Heart right ventricle (tissue), 16 donors: ENCODE results near the gene CISD1. TPM values are rescaled to one million over a fixed set of nuclear protein-coding genes. Genes with fewer than 3 reads are reported as not detected.

Source experiments
- ATAC-seq, 8 donors: fragments of 200-7000 bp; cut with Tn5 transposase; one replicate each; pipeline ENCODE4 v1.9.1; 2020; ENCODE audit warnings: mild to moderate bottlenecking in 8 of 8, moderate library complexity in 8 of 8, moderate number of reproducible peaks in 1 of 8
- DNase-seq, 2 donors: peaks; one replicate each; pipeline ENCODE4 v3.0.0-alpha.2; 2020
- H3K27ac ChIP-seq, 10 donors: fragments of 200-600 bp; sonication (generic) in 2 of 10; one replicate each; pipeline versions ENCODE4 v1.5.0 to v1.8.0; 2020 to 2022; ENCODE audit warnings: mild to moderate bottlenecking in 3 of 10
- H3K27me3 ChIP-seq, 7 donors: fragments of 200-600 bp; one replicate each; pipeline ENCODE4 v1.8.0; 2021 to 2022; ENCODE audit warnings: mild to moderate bottlenecking in 2 of 7
- H3K36me3 ChIP-seq, 9 donors: fragments of 200-600 bp; sonication (generic) in 1 of 9; one replicate each; pipeline versions ENCODE4 v1.5.0 to v1.8.0; 2020 to 2022; ENCODE audit warnings: mild to moderate bottlenecking in 2 of 9
- H3K4me1 ChIP-seq, 9 donors: fragments of 200-600 bp; sonication (generic) in 1 of 9; one replicate each; pipeline versions ENCODE4 v1.5.0 to v1.8.0; 2020 to 2022; ENCODE audit warnings: mild to moderate bottlenecking in 4 of 9
- H3K4me3 ChIP-seq, 10 donors: fragments of 200-600 bp; sonication (generic) in 2 of 10; one replicate each; pipeline versions ENCODE4 v1.5.0 to v1.8.0; 2020 to 2022; ENCODE audit warnings: mild to moderate bottlenecking in 7 of 10, moderate library complexity in 2 of 10
- H3K9me3 ChIP-seq, 11 donors: fragments of 200-600 bp in 10 of 11; sonication (generic) in 2 of 11; one replicate each; pipeline versions ENCODE4 v1.5.0 to v1.8.0; 2013 to 2022; ENCODE audit warnings: mild to moderate bottlenecking in 2 of 11, control low read depth in 1 of 11, moderate library complexity in 1 of 11
- WGBS, 2 donors: extraction: QIAGEN DNeasy Blood & Tissue Kit; methylation state at CpG; one replicate each; pipeline ENCODE4 v1.1.7; 2013; ENCODE audit warnings: inconsistent platforms in 1 of 2; 5-methylcytosine and 5-hydroxymethylcytosine counted together
- intact Hi-C, 10 donors: fragments of 100-400 bp; cut with DNase I; formaldehyde crosslinking; loops; one replicate each; pipeline versions ENCODE4 v1.11.1 to v1.14.2; 2022
- polyA plus RNA-seq, 2 donors: library from polyadenylated mRNA; stranded (reverse); fragments of 200-250 nt; gene quantifications; one replicate each; pipeline ENCODE4 v1.2.3, GENCODE V29; 2013
- total RNA-seq, 10 donors: library from RNA; stranded (reverse); fragmentation: NEBNext Ultra II Directional in 3 of 10; extraction: Animal tissue kit (Norgen Biotek cat#: 25700) in 3 of 10; gene quantifications; one replicate each; pipeline versions ENCODE4 v1.2.1 to v1.2.4, GENCODE V29; 2021 to 2023
- TF ChIP-seq, protein P1 (sequence below), 9 donors: fragments of 200-600 bp; sonication (generic) in 2 of 9; IDR thresholded peaks; one replicate each; pipeline versions ENCODE4 v1.5.0 to v1.8.0; 2021 to 2022; ENCODE audit warnings: antibody characterized with exemption in 9 of 9, mild to moderate bottlenecking in 5 of 9, moderate library complexity in 1 of 9
- donor health status: Arrhythmogenic right ventricular cardiomyopathy.
- donor health status: ischemic (EF 13 %, LVEDD 7.1; RV severe dilation, severe dysfunction).
- donor health status: healthy with polysubstance abuse.
- donor health status: DM: no; HTN: yes; CAD: no.
- donor health status: DM: no; HTN: no; CAD: no.
- donor health status: ischemic (EF 25% LVEDD 6.9; RV normal size, moderate dysfunction).
- donor health status: ischemic (EF 25% LVEDD 5.7; RV mildly dilated, moderate dysfunction).
- donor health status: healthy.
- donor health status: DM: yes; HTN: yes; CAD: no.
- donor health status: Ischemic cardiomyopathy.
- donor health status: ischemic (EF 35%, LVEDD 5.7; RV mildly dilated, moderate dysfunction).
- donor health status: nonischemic (EF 11% LVEDD 7.7; RV severe dilation, severe dysfunction).
- donor health status: DM: yes; HTN: yes; CAD: no.
- donor health status: PGD.
- donor health status: ischemic (EF 29% LVEDD 5.4; RV normal size, mild dysfunction).
- donor health status: nonischemic (EF 23%, LVEDD 6.1; RV moderate dilation, normal function).

The CISD1 gene
- total and polyA plus RNA-seq, 12 donors, result 34.4 to 204 (median 173) TPM

DNA sequence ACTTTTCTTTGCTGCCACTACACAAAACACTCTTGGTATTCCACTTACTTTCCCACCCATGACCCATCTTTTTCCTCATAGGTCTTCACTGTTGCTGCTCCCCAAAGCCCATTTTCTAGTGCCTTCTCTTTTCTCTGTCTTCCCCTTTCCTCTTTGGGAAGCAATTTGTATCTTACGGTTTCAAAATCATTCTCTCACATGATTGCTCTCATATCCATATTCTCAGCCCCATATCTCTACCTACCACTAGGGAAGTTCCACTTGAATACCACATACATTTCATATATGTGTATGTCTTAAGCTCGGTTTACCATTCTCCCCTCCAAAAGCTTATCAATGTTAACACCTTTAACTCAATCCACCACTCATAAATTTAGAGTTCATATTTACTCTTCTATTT, 62.7 kb downstream of the CISD1 start:
- no peaks in the 10 kb centered on the region for H3K36me3 ChIP-seq
- TF ChIP-seq, protein P1, sequence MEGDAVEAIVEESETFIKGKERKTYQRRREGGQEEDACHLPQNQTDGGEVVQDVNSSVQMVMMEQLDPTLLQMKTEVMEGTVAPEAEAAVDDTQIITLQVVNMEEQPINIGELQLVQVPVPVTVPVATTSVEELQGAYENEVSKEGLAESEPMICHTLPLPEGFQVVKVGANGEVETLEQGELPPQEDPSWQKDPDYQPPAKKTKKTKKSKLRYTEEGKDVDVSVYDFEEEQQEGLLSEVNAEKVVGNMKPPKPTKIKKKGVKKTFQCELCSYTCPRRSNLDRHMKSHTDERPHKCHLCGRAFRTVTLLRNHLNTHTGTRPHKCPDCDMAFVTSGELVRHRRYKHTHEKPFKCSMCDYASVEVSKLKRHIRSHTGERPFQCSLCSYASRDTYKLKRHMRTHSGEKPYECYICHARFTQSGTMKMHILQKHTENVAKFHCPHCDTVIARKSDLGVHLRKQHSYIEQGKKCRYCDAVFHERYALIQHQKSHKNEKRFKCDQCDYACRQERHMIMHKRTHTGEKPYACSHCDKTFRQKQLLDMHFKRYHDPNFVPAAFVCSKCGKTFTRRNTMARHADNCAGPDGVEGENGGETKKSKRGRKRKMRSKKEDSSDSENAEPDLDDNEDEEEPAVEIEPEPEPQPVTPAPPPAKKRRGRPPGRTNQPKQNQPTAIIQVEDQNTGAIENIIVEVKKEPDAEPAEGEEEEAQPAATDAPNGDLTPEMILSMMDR (IDR thresholded peaks at IDR 0.05), result no peak
- H3K4me3 ChIP-seq, result no peak overlapping the region
- H3K4me1 ChIP-seq, result peaks cover 0 to 21% (median 9%) of the 10 kb centered on the region in 9 donors
- 83 to 86% methylated on average over 2 of the region's 2 CpGs for WGBS, 2 donors
- no peaks in the 10 kb centered on the region for H3K9me3 ChIP-seq
- DNase-seq (no peak), ATAC-seq (no peak)
- H3K27ac ChIP-seq, result no peak overlapping the region
- intact Hi-C loops, result loop anchor here in 3 of 10 donors (5.0 to 10.0 kb wide), 2 partner anchors 53 to 56 kb away; partner anchors contain the start of gene TFAM (in 3 of the 3)
- H3K27me3 ChIP-seq, result no peaks in the 10 kb centered on the region

DNA sequence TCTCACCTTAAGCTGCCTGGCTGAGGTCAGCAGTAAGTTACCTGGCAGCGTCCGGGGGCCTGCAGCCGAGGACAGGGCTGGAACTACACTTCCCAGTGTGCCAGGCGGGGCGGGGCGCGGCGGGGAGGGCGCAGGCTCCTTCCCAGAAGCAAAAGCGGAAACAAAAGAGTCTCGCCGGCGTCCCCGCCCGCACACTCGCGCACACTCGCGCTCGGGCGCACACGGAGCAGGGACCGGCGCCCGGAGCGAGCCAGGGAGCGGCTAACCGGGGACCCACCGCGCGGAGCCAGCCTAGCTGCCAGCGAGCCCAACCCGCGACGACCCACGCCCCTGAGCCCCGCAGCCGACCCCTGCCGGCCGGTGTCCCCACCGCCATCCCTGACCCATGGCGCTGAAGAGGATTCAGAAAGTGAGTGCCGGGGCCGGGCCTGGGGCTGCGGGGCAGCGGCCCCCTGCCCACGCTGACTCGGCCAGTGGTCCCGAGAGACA, 65.9 kb downstream of the CISD1 start, which contains the start of gene UBE2D1:
Gene UBE2D1 (plus strand): TSS at position 190 of the 489 bp plus-strand sequence. CDS start 196 bp downstream, at position 386.
- peak within 1 kb of the TSS; percentile 80 to 98 (median 91) for H3K4me3 ChIP-seq

DNA sequence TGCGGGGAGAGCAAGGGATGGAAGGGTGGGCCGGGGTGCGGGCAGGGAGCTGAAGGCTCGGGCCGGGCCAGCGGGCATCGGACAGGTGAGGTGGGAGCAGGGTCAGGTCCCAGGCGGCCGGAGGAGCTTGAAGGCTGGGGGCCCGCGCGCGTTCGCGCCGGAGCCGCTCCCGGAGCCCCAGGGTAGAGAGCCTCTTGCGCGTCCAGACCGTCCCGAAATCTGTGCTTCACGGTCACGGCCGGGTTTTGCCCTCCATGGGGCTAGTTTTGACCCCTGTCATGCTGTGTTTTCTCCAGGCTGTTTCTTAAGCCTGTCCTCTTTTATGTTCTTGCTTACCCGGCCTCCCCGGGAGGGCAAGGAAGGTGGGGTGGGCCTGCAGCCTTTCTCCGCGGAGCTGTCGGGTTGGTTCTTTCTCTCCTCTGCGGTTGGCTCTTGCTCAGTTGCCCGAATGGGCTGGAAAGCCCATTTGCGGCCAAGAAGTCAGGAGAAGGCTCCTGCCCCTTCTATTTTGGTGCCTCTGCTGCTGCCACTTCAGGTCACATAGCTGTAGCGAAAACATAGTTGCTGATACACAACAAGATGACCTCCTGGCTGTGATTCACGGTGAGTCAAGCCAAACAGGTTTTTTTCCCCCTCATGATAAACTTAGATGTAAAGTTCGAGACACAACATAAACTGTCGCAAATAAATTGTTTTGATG, 66.5 kb downstream of the CISD1 start:
- H3K9me3 ChIP-seq, result no peaks in the 10 kb centered on the region
- H3K27ac ChIP-seq, result peak overlapping the region; percentile 86 to 96 (median 94)
- H3K4me1 ChIP-seq, result peaks cover 0 to 56% (median 25%) of the 10 kb centered on the region in 9 donors
- TF ChIP-seq, protein P1 (IDR thresholded peaks at IDR 0.05), result no peak
- no peaks in the 10 kb centered on the region for H3K36me3 ChIP-seq
- H3K27me3 ChIP-seq, result no peaks in the 10 kb centered on the region
- peak overlapping the region; percentile 80 to 98 (median 91) for H3K4me3 ChIP-seq
- WGBS, 2 donors, result 1 to 2% methylated on average over 37 of the region's 37 CpGs
- ATAC-seq (peak; percentile 72 to 90 (median 85)), DNase-seq (peak; percentile 42 to 62)
- intact Hi-C loops, result loop anchor here in 9 of 10 donors (1.0 to 10.0 kb wide), 5 partner anchors 49 to 69 kb away; partner anchors contain the start of genes TFAM (in 8 of the 9) and IPMK (in 2 of the 9)

More for the DNA sequence above, 65.9 kb downstream of the CISD1 start, which contains the start of gene UBE2D1:
- 0% methylated on average over 48 to 49 of the region's 49 CpGs for WGBS, 2 donors
- intact Hi-C loops, result loop anchor here (1.0 to 10.0 kb wide), 5 partner anchors 49 to 68 kb away; partner anchors contain the start of genes TFAM (in 9 of the 10) and IPMK (in 2 of the 10)
- TF ChIP-seq, protein P1 (IDR thresholded peaks at IDR 0.05), result peak in 4 of 9 donors; percentile 15 to 38 (median 25)
- Histone ChIP-seq H3K36me3 (no peaks in the 10 kb centered on the region), H3K9me3 (no peaks in the 10 kb centered on the region), H3K4me1 (peaks cover 0 to 50% (median 20%) of the 10 kb centered on the region in 9 donors), H3K27me3 (no peaks in the 10 kb centered on the region), H3K27ac (peak within 1 kb of the TSS; percentile 86 to 96 (median 94))
- ATAC-seq (peak; percentile 96 to 98 (median 97)), DNase-seq (peak; percentile 91 to 93)

DNA sequence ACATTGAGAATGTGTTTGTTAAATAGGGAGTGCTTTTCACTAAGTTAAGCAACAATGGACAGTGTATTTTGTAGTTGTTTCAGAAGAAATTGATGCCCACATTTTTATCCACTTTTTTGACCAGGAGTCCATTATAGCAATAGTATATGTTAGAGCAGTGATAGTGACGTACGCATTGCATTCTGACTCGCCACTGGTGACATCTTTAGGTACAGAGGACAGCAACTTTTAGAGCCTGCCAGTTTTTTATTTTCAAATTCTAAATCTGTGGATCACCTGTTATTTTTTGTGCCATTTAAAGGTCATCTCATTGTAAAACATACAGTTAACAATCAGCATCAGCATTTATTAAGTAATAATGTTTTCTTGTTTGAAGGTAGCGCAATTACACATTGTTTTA, 67.3 kb downstream of the CISD1 start:
- peak overlapping the region; percentile 4 to 98 (median 91) for H3K4me3 ChIP-seq
- no peak for DNase-seq
- no peaks in the 10 kb centered on the region for H3K9me3 ChIP-seq
- no peaks in the 10 kb centered on the region for H3K27me3 ChIP-seq
- 58 to 76% methylated on average over 4 of the region's 4 CpGs for WGBS, 2 donors
- H3K36me3 ChIP-seq, result no peaks in the 10 kb centered on the region
- intact Hi-C loops, result loop anchor here in 4 of 10 donors (5.0 to 10.0 kb wide), 2 partner anchors 49 to 51 kb away; partner anchors contain the start of gene TFAM (in 4 of the 4)
- ATAC-seq, result no peak
- peaks cover 0 to 64% (median 33%) of the 10 kb centered on the region in 9 donors for H3K4me1 ChIP-seq
- peak overlapping the region in 8 of 10 donors; percentile 12 to 96 (median 94) for H3K27ac ChIP-seq
- TF ChIP-seq, protein P1 (IDR thresholded peaks at IDR 0.05), result no peak
